ENCODE measurements around the gene AK1.
A peak's percentile ranks its signal among the peaks of the same experiment; 100 is the strongest.

AK1 gene

GRCh38 chr9:127877566-127877998 lies at the start of gene AK1:
TSS of gene AK1 (minus strand) at chr9:127877675. CDS start at chr9:127874617, 3,058 bp downstream.
- DNase-seq, result no peak

- DNase-seq, result no peak
Measured at GRCh38 chr9:127926906-127927200, 49.4 kb upstream of the AK1 start.

GRCh38 chr9:127925959-127926905 lies 48.8 kb upstream of the AK1 start:
- no peak for DNase-seq

- no peak for DNase-seq
Measured at GRCh38 chr9:127924736-127925444, 47.4 kb upstream of the AK1 start.

GRCh38 chr9:127923771-127924170 lies 46.3 kb upstream of the AK1 start:
- no peak for DNase-seq

- no peak for DNase-seq
Measured at GRCh38 chr9:127923046-127923445, 45.6 kb upstream of the AK1 start.

- DNase-seq, result no peak
Measured at GRCh38 chr9:127921557-127922120, 44.2 kb upstream of the AK1 start.

- DNase-seq, result no peak
Measured at GRCh38 chr9:127920794-127921193, 43.3 kb upstream of the AK1 start.

- DNase-seq, result no peak
Measured at GRCh38 chr9:127919253-127919815, 41.9 kb upstream of the AK1 start.

- no peak for DNase-seq
Measured at GRCh38 chr9:127918183-127919107, 41.0 kb upstream of the AK1 start.

- no peak for DNase-seq
Measured at GRCh38 chr9:127917603-127918002, 40.1 kb upstream of the AK1 start.

GRCh38 chr9:127916720-127917581 lies 39.5 kb upstream of the AK1 start, which contains the start of gene ST6GALNAC4:
TSS of gene ST6GALNAC4 (minus strand) at chr9:127917041. CDS start at chr9:127916419, 622 bp downstream.
- peak; percentile 42 for DNase-seq

- no peak for DNase-seq
Measured at GRCh38 chr9:127915801-127916719, 38.6 kb upstream of the AK1 start.

- no peak for DNase-seq
Measured at GRCh38 chr9:127915325-127915752, 37.9 kb upstream of the AK1 start.

- DNase-seq, result no peak
Measured at GRCh38 chr9:127913682-127914081, 36.2 kb upstream of the AK1 start.

GRCh38 chr9:127912882-127913281 lies 35.4 kb upstream of the AK1 start:
- DNase-seq, result no peak

- no peak for DNase-seq
Measured at GRCh38 chr9:127912296-127912695, 34.8 kb upstream of the AK1 start.

GRCh38 chr9:127910613-127911205 lies 33.2 kb upstream of the AK1 start:
- DNase-seq, result no peak

- DNase-seq, result no peak
Measured at GRCh38 chr9:127909839-127910273, 32.4 kb upstream of the AK1 start.

- DNase-seq, result no peak
Measured at GRCh38 chr9:127908660-127908926, 31.1 kb upstream of the AK1 start.

Measured in cortex of kidney (tissue), 1 donor.